A673 (cell line): ENCODE data around the gene CD9.

Experiments used
- CTCF ChIP-seq: fragments of 300-800, 200-600 bp; sonication (generic); conservative IDR thresholded peaks from 2 replicates; pipeline ENCODE4 v1.5.1; 2017; ENCODE audit warnings: low read depth, mild to moderate bottlenecking, antibody characterized with exemption, low read length, moderate library complexity, mixed read lengths
- EZH2 ChIP-seq: fragments of 200-600 bp; sonication (generic); IDR thresholded peaks from 2 replicates; pipeline ENCODE4 v1.6.1; 2017; ENCODE audit warnings: borderline replicate concordance, low read depth, mild to moderate bottlenecking, mixed read lengths, antibody characterized with exemption, low read length; ENCODE audit not compliant: poor library complexity, severe bottlenecking

DNA sequence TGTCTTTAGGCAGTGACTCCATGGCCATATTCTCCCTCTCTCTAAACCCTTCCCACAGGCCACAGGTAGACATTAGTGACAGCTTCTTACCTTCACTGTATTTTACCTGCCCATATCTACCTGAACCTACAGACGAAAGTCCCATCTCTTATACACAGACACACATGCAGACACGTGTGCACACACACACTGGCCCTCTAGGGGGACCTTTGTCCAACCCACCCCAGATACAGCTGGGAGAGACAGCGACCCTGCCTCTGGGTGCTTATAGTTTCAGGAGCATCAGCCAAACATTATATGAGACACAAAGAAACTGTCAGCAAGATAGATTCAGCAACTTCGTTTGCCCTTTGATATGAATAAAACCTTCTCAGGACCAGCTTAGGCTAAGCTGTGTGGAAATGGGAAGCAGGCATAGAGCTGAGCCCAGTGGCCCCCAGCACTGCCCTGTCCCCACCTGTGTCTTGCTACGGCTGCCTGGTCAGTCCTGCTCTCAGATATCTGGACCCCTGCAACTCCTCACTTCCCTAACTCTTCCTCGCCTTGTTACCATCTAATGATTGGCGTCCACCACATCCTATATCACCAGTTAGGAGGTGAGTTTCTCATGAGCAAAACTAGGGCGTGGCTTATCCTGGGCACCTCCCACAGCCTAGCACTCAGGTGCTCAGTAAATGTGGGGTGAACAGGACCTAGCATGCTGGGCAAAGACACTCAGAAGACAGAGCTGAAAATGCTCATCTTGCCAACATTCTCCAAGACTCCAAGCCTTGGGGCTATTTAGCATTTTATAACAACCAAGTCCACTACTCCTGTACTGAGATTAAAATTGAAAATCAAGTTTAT is 12.0 kb upstream of the CD9 start:
- TF ChIP-seq CTCF: no peak
- TF ChIP-seq EZH2: no peak
